Effector CD4-positive, alpha-beta T cell (primary cell): ENCODE data around the gene ME3.
"Not testable (repeated sequence)": the region's sequence is repeated elsewhere in the genome, so short reads cannot be mapped to it uniquely, and the experiment has no call there.

Experiments used
- DNase-seq: peaks from one replicate; pipeline ENCODE4 v3.0.0-alpha.2; 2020

ME3 gene

DNA sequence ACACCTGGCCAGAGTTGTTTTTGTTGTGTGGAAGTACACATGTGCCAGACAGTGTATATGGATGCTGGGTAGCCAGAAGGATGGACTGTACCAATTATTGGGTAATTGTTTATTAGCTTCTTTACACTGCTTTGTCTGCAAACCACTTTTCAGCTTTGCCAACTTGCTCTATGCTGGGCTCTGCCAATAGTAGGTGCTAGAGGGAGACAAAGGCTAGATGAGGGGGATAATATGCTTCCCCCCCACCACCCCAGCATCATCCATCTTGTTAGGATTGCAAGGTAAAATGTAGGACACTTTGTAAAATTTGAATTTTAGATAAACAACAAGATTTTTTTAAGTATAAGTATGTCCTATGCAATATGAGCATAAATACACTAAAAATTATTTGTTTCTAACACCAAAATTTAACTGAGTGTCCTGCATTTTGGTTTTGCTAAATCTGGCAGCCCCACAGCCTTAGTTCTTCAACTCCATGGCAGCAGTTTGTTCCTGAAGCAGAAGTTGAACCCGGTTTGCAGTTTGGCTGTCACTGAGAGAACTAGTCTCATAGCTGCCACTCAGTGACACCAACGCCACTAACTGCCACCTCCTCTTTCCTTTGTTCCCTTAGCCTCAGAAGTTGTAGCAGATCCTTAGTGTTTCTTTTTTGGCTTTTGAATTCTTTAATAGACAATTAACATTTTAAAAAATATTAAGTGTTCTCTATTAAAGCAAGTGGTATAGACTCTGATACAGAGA lies 219.0 kb downstream of the ME3 start:
- DNase-seq = no peak

- DNase-seq = no peak
These were observed 222.3 kb downstream of the ME3 start for GRCh38 chr11:86449993-86450629.

GRCh38 chr11:86447763-86448480 lies 224.5 kb downstream of the ME3 start:
- DNase-seq = no peak

GRCh38 chr11:86446924-86447285 lies 225.5 kb downstream of the ME3 start:
- no peak for DNase-seq

DNA sequence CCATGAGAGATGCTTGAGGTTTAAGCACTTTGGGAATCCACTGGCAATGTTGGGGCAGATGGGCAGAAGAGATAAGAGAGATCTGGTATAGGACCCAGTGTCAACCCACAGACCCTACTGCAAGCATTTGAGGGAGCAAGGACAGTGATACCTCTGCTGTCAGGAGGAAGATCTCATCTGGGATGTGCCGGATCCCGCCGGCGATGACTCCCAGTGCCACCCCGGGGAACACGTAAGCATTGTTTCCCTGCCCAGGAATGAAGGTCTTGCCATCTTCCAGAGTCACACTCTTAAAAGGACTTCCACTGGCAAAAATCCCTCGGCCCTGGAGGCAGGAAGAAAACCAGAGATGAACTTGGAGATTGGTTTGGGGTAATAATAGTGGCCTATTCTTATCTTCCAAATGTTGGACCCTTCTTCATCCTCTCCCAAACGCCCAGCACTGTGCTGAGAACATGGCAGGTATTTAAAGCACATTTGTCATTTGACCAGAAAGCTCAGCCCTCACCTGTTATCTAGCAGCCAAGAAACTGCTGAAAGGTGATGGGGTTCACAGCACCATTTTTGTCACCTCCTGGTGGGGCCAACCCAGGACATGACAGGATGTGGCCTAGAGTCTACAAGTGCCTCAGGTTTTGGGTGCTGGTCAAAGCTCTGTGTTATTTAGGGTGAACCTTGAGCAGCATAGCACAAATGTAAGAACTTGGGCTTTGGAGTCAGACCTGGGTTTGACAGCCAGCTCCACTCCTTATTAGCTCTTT lies 226.1 kb downstream of the ME3 start:
- no peak for DNase-seq

- no peak for DNase-seq
These were observed 227.4 kb downstream of the ME3 start for GRCh38 chr11:86444981-86445380.

DNA sequence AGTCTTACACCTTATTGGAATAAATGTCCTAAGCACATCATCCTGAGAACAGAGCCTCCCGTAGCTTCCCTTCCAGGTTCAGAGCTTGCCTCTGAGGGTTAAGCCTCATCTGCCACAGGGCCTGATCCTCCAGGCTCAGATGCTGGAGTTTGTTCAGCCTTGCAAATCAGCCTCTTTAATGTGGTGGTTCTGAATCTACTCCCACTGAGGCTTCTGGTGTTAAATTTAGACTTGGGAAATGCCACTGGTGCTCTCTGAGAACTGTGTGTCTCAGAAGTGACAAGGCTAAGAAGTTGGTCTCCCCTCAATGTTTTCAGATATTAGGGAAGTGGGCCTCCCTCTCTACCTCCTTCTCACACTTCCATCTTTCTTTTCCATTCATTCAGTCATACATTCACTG lies 229.0 kb downstream of the ME3 start:
- DNase-seq = no peak

GRCh38 chr11:86442827-86443226 lies 229.6 kb downstream of the ME3 start:
- no peak for DNase-seq

- no peak for DNase-seq
These were observed 230.0 kb downstream of the ME3 start for GRCh38 chr11:86442420-86442819.

- no peak for DNase-seq
These were observed 231.6 kb downstream of the ME3 start for GRCh38 chr11:86440843-86441242.

- no peak for DNase-seq
These were observed 232.1 kb downstream of the ME3 start for GRCh38 chr11:86440305-86440716.

GRCh38 chr11:86438685-86439084 lies 233.7 kb downstream of the ME3 start:
- no peak for DNase-seq

DNA sequence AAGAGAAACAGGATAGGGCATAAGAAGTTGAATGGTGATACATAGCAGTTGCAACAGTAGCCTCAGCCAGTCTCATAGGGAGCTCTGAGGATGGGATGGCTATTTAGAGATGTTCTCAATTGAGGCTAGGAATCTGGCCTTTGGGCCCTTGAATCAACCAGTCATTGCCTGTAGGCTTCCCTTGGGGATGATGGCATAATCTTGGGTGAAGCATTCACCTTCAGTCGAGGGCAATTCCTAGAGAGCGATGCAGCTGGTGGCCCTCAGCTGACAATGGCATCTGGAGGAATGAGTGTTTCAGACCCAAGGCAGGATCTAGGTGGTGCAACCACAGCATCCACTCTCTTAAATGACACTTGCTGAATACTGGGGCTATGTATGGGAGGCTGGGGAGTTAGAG lies 236.7 kb downstream of the ME3 start:
- DNase-seq = no peak

DNA sequence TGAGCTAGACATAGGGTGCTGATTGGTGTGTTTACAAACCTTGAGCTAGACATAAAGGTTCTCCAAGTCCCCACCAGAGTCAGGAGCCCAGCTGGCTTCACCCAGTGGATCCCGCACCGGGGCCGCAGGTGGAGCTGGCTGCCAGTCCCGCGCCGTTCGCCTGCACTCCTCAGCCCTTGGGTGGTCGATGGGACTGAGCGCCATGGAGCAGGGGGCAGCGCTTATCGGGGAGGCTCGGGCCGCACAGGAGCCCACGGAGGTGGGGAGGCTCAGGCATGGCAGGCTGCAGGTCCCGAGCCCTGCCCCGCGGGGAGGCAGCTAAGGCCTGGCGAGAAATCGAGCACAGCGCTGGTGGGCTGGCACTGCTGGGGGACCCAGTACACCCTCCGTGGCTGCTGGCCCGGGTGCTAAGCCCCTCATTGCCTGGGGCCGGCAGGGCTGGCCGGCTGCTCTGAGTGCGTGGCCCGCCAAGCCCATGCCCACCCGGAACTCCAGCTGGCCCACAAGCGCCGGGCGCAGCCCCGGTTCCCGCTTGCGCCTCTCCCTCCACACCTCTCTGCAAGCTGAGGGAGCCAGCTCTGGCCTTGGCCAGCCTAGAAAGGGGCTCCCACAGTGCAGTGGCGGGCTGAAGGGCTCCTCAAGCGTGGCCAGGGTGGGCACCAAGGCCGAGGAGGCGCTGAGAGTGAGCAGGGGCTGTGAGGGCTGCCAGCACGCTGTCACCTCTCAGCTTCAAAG lies 238.9 kb downstream of the ME3 start:
- DNase-seq = not testable (repeated sequence)

DNA sequence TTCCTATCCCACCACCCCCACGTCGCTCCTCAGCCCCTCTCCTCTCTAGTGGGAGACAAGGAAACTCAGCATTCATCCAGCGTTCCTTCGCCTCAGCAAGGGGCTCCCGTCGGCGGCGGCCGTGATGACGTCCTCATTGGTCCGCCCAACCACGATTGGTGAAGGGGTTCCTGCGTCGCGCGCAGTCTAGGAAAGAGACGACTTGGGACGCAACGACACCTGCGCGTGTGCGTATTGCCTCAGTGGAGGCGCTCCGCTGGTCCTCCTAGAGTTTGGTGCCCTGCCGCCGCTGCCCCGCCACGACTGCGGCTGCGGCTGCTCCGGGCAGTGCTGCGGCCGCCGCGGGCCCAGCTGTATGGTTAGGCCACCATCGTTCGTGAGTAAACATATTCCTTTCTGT lies 241.2 kb downstream of the ME3 start:
- no peak for DNase-seq

- DNase-seq = no peak
These were observed 245.0 kb downstream of the ME3 start for GRCh38 chr11:86427441-86427840.

DNA sequence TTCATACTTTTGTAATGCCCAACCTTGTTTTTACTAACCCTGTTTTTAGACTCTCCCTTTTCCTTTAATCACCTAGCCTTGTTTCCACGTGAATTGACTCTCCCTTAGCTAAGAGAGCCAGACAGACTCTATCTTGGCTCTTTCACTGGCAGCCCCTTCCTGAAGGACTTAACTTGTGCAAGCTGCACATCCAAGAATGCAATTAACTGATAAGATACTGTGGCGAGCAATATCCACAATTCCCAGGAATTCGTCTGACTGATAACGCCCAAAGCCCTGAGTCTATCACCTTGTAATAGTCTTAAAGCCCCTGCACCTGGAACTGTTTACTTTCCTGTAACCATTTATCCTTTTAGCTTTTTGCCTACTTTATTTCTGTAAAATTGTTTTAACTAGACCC lies 248.9 kb downstream of the ME3 start:
- DNase-seq = not testable (repeated sequence)

GRCh38 chr11:86422371-86422770 lies 250.0 kb downstream of the ME3 start:
- DNase-seq = no peak

DNA sequence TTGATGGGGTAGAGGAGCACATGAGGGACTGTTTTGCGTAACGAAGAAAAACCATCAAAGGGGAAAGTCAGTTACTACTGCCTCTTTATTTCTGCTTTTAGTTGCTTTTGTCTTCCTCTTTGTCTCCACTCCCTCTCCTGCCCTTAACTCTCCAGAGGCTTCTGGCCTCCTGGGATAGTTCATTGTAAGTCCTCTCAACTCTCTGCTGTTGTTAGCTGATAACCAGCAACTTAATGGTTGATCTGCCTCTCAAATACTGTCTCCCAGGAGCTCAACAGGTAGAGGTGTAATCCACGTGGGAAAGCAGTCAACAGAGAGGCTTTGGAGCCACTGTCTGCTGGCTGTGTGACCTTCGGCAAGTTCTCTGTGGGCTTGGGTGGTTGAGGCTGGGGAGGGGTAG lies 250.5 kb downstream of the ME3 start:
- no peak for DNase-seq

DNA sequence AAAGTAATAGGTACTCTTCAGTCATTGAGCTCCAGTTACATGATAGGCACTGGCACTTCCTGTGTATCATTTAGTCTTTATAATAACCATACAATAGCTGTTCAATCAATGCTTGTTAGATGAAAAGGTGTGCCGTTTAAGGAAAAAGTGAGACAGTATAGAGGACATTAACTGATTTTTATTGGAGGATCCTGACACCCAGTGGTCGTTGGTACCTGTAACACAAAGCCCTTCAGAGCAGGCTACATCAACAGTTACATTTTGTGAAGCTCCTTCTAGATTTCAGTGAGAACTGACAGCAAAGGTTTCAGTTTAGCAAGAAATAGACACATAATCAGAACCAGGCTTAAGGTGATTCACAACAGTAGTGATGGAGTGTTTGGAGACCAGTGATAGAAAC lies 253.5 kb downstream of the ME3 start:
- DNase-seq = no peak

GRCh38 chr11:86418513-86418912 lies 253.9 kb downstream of the ME3 start:
- DNase-seq = no peak

DNA sequence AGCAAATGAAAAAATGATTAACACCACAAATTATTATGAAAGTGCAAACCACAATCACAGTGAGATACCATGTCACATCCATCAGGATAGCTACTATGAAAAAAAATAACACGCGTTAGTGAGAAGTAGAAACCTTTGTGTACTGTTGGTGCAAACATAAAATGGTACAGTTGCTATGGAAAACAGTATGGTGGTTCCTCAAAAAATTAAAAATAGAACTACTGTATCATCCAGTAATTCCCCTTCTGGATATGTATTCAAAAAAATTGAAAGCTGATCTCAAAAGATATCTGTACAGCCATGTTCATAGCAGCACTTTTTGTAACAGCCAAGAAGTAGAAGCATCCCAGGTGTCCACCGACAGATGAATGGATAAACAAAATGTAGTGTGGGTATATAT lies 254.3 kb downstream of the ME3 start:
- DNase-seq = no peak

GRCh38 chr11:86416951-86417350 lies 255.5 kb downstream of the ME3 start:
- not testable (repeated sequence) for DNase-seq
